ENCODE measurements around the gene ZBTB40. TPM values are rescaled to one million over a fixed set of nuclear protein-coding genes. Genes with fewer than 3 reads are reported as not detected.

ZBTB40 gene
- total RNA-seq, 1 experiment from 2014 or later = 11.2 TPM

- Histone ChIP-seq H3K9me3 (no peaks in the 10 kb centered on the region), H3K36me3 (peaks cover 30% of the 10 kb centered on the region), H3K27me3 (no peaks in the 10 kb centered on the region), H3K4me3 (no peak overlapping the region)
- DNase-seq = no peak
Observed at GRCh38 chr1:22506130-22506692, 54.6 kb downstream of the ZBTB40 start.

GRCh38 chr1:22507587-22507986, 55.9 kb downstream of the ZBTB40 start:
- H3K36me3 ChIP-seq = peaks cover 36% of the 10 kb centered on the region
- no peak for DNase-seq

GRCh38 chr1:22508329-22508728, 56.7 kb downstream of the ZBTB40 start:
- DNase-seq = no peak
- Histone ChIP-seq H3K36me3 (peaks cover 36% of the 10 kb centered on the region), H3K27me3 (no peaks in the 10 kb centered on the region), H3K9me3 (no peaks in the 10 kb centered on the region), H3K4me3 (no peak overlapping the region)

More at GRCh38 chr1:22507587-22507986, 55.9 kb downstream of the ZBTB40 start:
- Histone ChIP-seq H3K27me3 (no peaks in the 10 kb centered on the region), H3K4me3 (no peak overlapping the region), H3K9me3 (no peaks in the 10 kb centered on the region)

GRCh38 chr1:22508991-22509390, 57.3 kb downstream of the ZBTB40 start:
- H3K9me3 ChIP-seq = no peaks in the 10 kb centered on the region
- no peak for DNase-seq
- H3K27me3 ChIP-seq = no peaks in the 10 kb centered on the region
- no peak overlapping the region for H3K4me3 ChIP-seq
- peaks cover 36% of the 10 kb centered on the region for H3K36me3 ChIP-seq

- Histone ChIP-seq H3K27me3 (no peaks in the 10 kb centered on the region), H3K4me3 (no peak overlapping the region), H3K9me3 (no peaks in the 10 kb centered on the region), H3K36me3 (peaks cover 36% of the 10 kb centered on the region)
- no peak for DNase-seq
Observed at GRCh38 chr1:22509815-22510214, 58.2 kb downstream of the ZBTB40 start.

GRCh38 chr1:22512873-22513272, 61.2 kb downstream of the ZBTB40 start:
- no peak for DNase-seq
- Histone ChIP-seq H3K27me3 (no peaks in the 10 kb centered on the region), H3K9me3 (no peaks in the 10 kb centered on the region), H3K36me3 (peaks cover 29% of the 10 kb centered on the region), H3K4me3 (no peak overlapping the region)

- H3K36me3 ChIP-seq = peaks cover 29% of the 10 kb centered on the region
- H3K9me3 ChIP-seq = no peaks in the 10 kb centered on the region
Observed at GRCh38 chr1:22516906-22517571, 65.4 kb downstream of the ZBTB40 start.

GRCh38 chr1:22517956-22518355, 66.3 kb downstream of the ZBTB40 start:
- peaks cover 33% of the 10 kb centered on the region for H3K36me3 ChIP-seq
- no peak overlapping the region for H3K4me3 ChIP-seq
- H3K27me3 ChIP-seq = no peaks in the 10 kb centered on the region
- DNase-seq = no peak
- H3K9me3 ChIP-seq = no peaks in the 10 kb centered on the region

More at GRCh38 chr1:22516906-22517571, 65.4 kb downstream of the ZBTB40 start:
- H3K27me3 ChIP-seq = no peaks in the 10 kb centered on the region
- H3K4me3 ChIP-seq = no peak overlapping the region
- no peak for DNase-seq

- no peak for DNase-seq
- Histone ChIP-seq H3K36me3 (peaks cover 36% of the 10 kb centered on the region), H3K27me3 (no peaks in the 10 kb centered on the region), H3K4me3 (no peak overlapping the region), H3K9me3 (no peaks in the 10 kb centered on the region)
Observed at GRCh38 chr1:22518379-22518778, 66.7 kb downstream of the ZBTB40 start.

GRCh38 chr1:22520871-22521270, 69.2 kb downstream of the ZBTB40 start:
- DNase-seq = no peak
- Histone ChIP-seq H3K9me3 (no peaks in the 10 kb centered on the region), H3K4me3 (no peak overlapping the region), H3K27me3 (no peaks in the 10 kb centered on the region), H3K36me3 (peaks cover 39% of the 10 kb centered on the region)

- no peaks in the 10 kb centered on the region for H3K27me3 ChIP-seq
- H3K4me3 ChIP-seq = no peak overlapping the region
- no peak for DNase-seq
- peaks cover 39% of the 10 kb centered on the region for H3K36me3 ChIP-seq
- no peaks in the 10 kb centered on the region for H3K9me3 ChIP-seq
Observed at GRCh38 chr1:22521692-22522091, 70.0 kb downstream of the ZBTB40 start.

- no peak for DNase-seq
- H3K4me3 ChIP-seq = no peak overlapping the region
- no peaks in the 10 kb centered on the region for H3K9me3 ChIP-seq
- H3K36me3 ChIP-seq = peaks cover 36% of the 10 kb centered on the region
- H3K27me3 ChIP-seq = no peaks in the 10 kb centered on the region
Observed at GRCh38 chr1:22522221-22522743, 70.6 kb downstream of the ZBTB40 start.

GRCh38 chr1:22524481-22524880, 72.8 kb downstream of the ZBTB40 start:
- Histone ChIP-seq H3K9me3 (no peaks in the 10 kb centered on the region), H3K36me3 (peaks cover 23% of the 10 kb centered on the region), H3K4me3 (no peak overlapping the region), H3K27me3 (no peaks in the 10 kb centered on the region)
- DNase-seq = no peak

- no peak overlapping the region for H3K4me3 ChIP-seq
- H3K36me3 ChIP-seq = peaks cover 23% of the 10 kb centered on the region
- H3K27me3 ChIP-seq = no peaks in the 10 kb centered on the region
- DNase-seq = no peak
- no peaks in the 10 kb centered on the region for H3K9me3 ChIP-seq
Observed at GRCh38 chr1:22525211-22525610, 73.6 kb downstream of the ZBTB40 start.

- no peak for DNase-seq
Observed at GRCh38 chr1:22525646-22526045, 74.0 kb downstream of the ZBTB40 start.

GRCh38 chr1:22526098-22526497, 74.4 kb downstream of the ZBTB40 start:
- H3K36me3 ChIP-seq = peaks cover 17% of the 10 kb centered on the region
- H3K27me3 ChIP-seq = no peaks in the 10 kb centered on the region
- no peak for DNase-seq
- no peaks in the 10 kb centered on the region for H3K9me3 ChIP-seq
- H3K4me3 ChIP-seq = no peak overlapping the region

More at GRCh38 chr1:22525646-22526045, 74.0 kb downstream of the ZBTB40 start:
- H3K9me3 ChIP-seq = no peaks in the 10 kb centered on the region
- no peaks in the 10 kb centered on the region for H3K27me3 ChIP-seq
- H3K36me3 ChIP-seq = peaks cover 20% of the 10 kb centered on the region
- H3K4me3 ChIP-seq = no peak overlapping the region

GRCh38 chr1:22526677-22527076, 75.0 kb downstream of the ZBTB40 start:
- Histone ChIP-seq H3K9me3 (no peaks in the 10 kb centered on the region), H3K36me3 (peaks cover 17% of the 10 kb centered on the region), H3K27me3 (no peaks in the 10 kb centered on the region), H3K4me3 (no peak overlapping the region)
- no peak for DNase-seq

GRCh38 chr1:22527122-22527521, 75.5 kb downstream of the ZBTB40 start:
- Histone ChIP-seq H3K27me3 (no peaks in the 10 kb centered on the region), H3K9me3 (no peaks in the 10 kb centered on the region), H3K4me3 (no peak overlapping the region), H3K36me3 (peaks cover 12% of the 10 kb centered on the region)
- no peak for DNase-seq

Data from MG63 (cell line).